ENCODE results near the gene SORL1. TPM values are rescaled to one million over a fixed set of nuclear protein-coding genes. Genes with fewer than 3 reads are reported as not detected.

The SORL1 gene
- total and polyA plus RNA-seq, 2 of the 8 experiments (the other 6 are each of a cell fraction or from before 2014, with no cell fraction given), result 38.1 to 65.5 TPM

GRCh38 chr11:121431820-121432526, 20.1 kb upstream of the SORL1 start:
- Histone ChIP-seq H3K4me3 (ENCODE audit: extremely low read depth in 1 of 4, insufficient read depth in 2 of 4, low read depth in 3 of 4, low read length in 4 of 4) (no peak overlapping the region), H3K23ac (ENCODE audit: insufficient read length) (no peak overlapping the region), H2BK15ac (ENCODE audit: low read length) (no peak overlapping the region), H3K4me2 (ENCODE audit: insufficient read depth in 1 of 2, low read depth in 2 of 2, low read length in 2 of 2) (no peak overlapping the region), H3K4me1 (replicated peaks in 1 of 4; ENCODE audit: control insufficient read depth in 3 of 4, insufficient read depth in 4 of 4, low read length in 3 of 4) (peaks cover 0 to 2% (median under 1%) of the 10 kb centered on the region in 4 experiments; a peak in 1 of 7 replicates), H3K23me2 (ENCODE audit: low read depth, low read length) (peaks cover under 1% of the 10 kb centered on the region), H3K79me2 (ENCODE audit: control insufficient read depth in 1 of 2, insufficient read depth in 2 of 2, low read length in 2 of 2) (no peaks in the 10 kb centered on the region), H2BK120ac (replicated peaks; ENCODE audit: low read depth, low read length) (no peak overlapping the region), H4K8ac (ENCODE audit: extremely low read depth, insufficient read depth, low read length) (no peak overlapping the region), H3K18ac (ENCODE audit: extremely low read depth, low read length) (no peak overlapping the region), H3K27ac (ENCODE audit: low read depth, low read length) (no peak overlapping the region), H3K79me1 (ENCODE audit: low read depth, low read length) (no peaks in the 10 kb centered on the region), H3K4ac (replicated peaks; ENCODE audit: insufficient read length, low read depth, low read length) (no peak overlapping the region), H3K36me3 (ENCODE audit: control insufficient read depth in 2 of 4, insufficient read depth in 4 of 4, low read length in 3 of 4) (no peaks in the 10 kb centered on the region), H2BK5ac (ENCODE audit: low read depth, low read length) (no peak overlapping the region), H2AK5ac (ENCODE audit: low read depth, low read length) (no peak overlapping the region), H4K20me1 (replicated peaks in 1 of 2; ENCODE audit: control insufficient read depth in 1 of 2, insufficient read depth in 2 of 2, low read length in 2 of 2) (no peaks in the 10 kb centered on the region), H3K27me3 (replicated peaks in 1 of 4; ENCODE audit: control insufficient read depth in 3 of 4, extremely low read depth in 1 of 4, insufficient read depth in 3 of 4, low read length in 3 of 4) (peaks cover 0 to 5% (median 3%) of the 10 kb centered on the region in 4 experiments; a peak in 6 of 7 replicates), H3K56ac (replicated peaks; ENCODE audit: insufficient read length, low read depth, low read length) (no peak overlapping the region), H2AFZ (ENCODE audit: low read length) (no peak overlapping the region), H3K14ac (ENCODE audit: insufficient read length) (no peak overlapping the region), H2BK12ac (ENCODE audit: low read depth, low read length) (no peak overlapping the region), H2BK20ac (ENCODE audit: low read length) (no peak overlapping the region), H3K9me3 (ENCODE audit: insufficient read depth in 2 of 2, low read depth in 1 of 2, low read length in 1 of 2) (no peaks in the 10 kb centered on the region; a peak in 1 of 4 replicates), H4K91ac (replicated peaks; ENCODE audit: insufficient read length, low read length) (no peak overlapping the region), H4K5ac (ENCODE audit: insufficient read length, low read depth, low read length) (no peak overlapping the region), H3K9ac (replicated peaks in 1 of 4; ENCODE audit: extremely low read depth in 1 of 4, low read depth in 3 of 4, low read length in 3 of 4) (no peak overlapping the region)
- POLR2A ChIA-PET (ENCODE audit: partially characterized antibody), result interaction anchor here (0.7 kb wide), 1 partner anchor 20 kb away, joined by 3 read pairs; the partner anchor contains the start of gene SORL1-AS1
- no peak for FAIRE-seq
- 95% methylated on average over 4 of the region's 4 CpGs; no CpG with 5 or more reads in 1 of the 2 experiments for WGBS, 2 experiments (ENCODE audit: extremely low coverage in 1 of 2, insufficient coverage in 1 of 2, insufficient read length in 1 of 2, insufficient replicate concordance in 2 of 2, low coverage in 1 of 2, low lambda C conversion rate in 2 of 2, missing lambda C conversion rate in 1 of 2)
- DNase-seq (ENCODE audit: low read depth in 1 of 2, low spot score in 2 of 2), result no peak
- CTCF ChIA-PET (ENCODE audit: partially characterized antibody), result interaction anchor here (0.6 to 3.1 kb wide), 7 partner anchors 9 to 1732 kb away, joined by 3 to 11 read pairs (median 3); partner anchors contain the start of genes SC5D, SORL1 and SORL1-AS1
- TF ChIP-seq KDM1A (IDR thresholded peaks at IDR 0.05; ENCODE audit: borderline replicate concordance, low read length) (no peak), RAD21 (IDR thresholded peaks at IDR 0.05 in 1 of 2, conservative IDR thresholded peaks at IDR 0.05 in 1 of 2; ENCODE audit: low read depth in 2 of 2, low read length in 2 of 2) (no peak), TCF12 (IDR thresholded peaks at IDR 0.05; ENCODE audit: low read depth, low read length) (no peak), GTF2F1 (IDR thresholded peaks at IDR 0.05; ENCODE audit: borderline replicate concordance, low read depth, low read length) (no peak), CEBPB (IDR thresholded peaks at IDR 0.05; ENCODE audit: low read depth, low read length) (no peak), RNF2 (IDR thresholded peaks at IDR 0.05; ENCODE audit: borderline replicate concordance, low read depth, low read length, missing control alignments, poor library complexity, severe bottlenecking) (no peak), PHF8 (conservative IDR thresholded peaks at IDR 0.05; ENCODE audit: low read depth, low read length) (no peak), CTCF (IDR thresholded peaks at IDR 0.05; ENCODE audit: control extremely low read depth in 1 of 3, insufficient read depth in 1 of 3, low read depth in 1 of 3, low read length in 3 of 3) (no peak), CHD1 (IDR thresholded peaks at IDR 0.05; ENCODE audit: low read depth, low read length) (no peak)

Data from H1 (cell line).